WTC11 (cell line): Measurements from ENCODE around the gene ATP13A5.

Source experiments
- CREB1 ChIP-seq: sonication (generic); formaldehyde crosslinking; IDR thresholded peaks from 2 replicates; pipeline ENCODE4 v1.8.0; 2023; ENCODE audit warnings: mild to moderate bottlenecking, missing genetic modification reagents
- TEAD4 ChIP-seq: sonication (generic); formaldehyde crosslinking; IDR thresholded peaks from 2 replicates; pipeline ENCODE4 v1.8.0; 2022; ENCODE audit warnings: mild to moderate bottlenecking, missing genetic modification reagents
- TF ChIP-seq, protein P1 (sequence below): fragments of 200-600 bp; IDR thresholded peaks from 2 replicates; pipeline ENCODE4 v1.8.0; 2022; ENCODE audit warnings: antibody characterized with exemption
- TF ChIP-seq, protein P2 (sequence below): sonication (generic); formaldehyde crosslinking; IDR thresholded peaks from 2 replicates; pipeline ENCODE4 v1.8.0; 2022; ENCODE audit warnings: mild to moderate bottlenecking, missing genetic modification reagents
- TF ChIP-seq, protein P3 (sequence below): sonication (generic); formaldehyde crosslinking; IDR thresholded peaks from 2 replicates; pipeline ENCODE4 v1.8.1; 2022; ENCODE audit warnings: low read depth, mild to moderate bottlenecking, moderate library complexity, missing genetic modification reagents, borderline replicate concordance
- TF ChIP-seq, protein P4 (sequence below): sonication (generic); formaldehyde crosslinking; IDR thresholded peaks from 2 replicates; pipeline ENCODE4 v1.8.1; 2023; ENCODE audit warnings: mild to moderate bottlenecking, missing genetic modification reagents, moderate library complexity
- TF ChIP-seq, protein P5 (sequence below): sonication (generic); formaldehyde crosslinking; IDR thresholded peaks from 2 replicates; pipeline ENCODE4 v1.8.0; 2022; ENCODE audit warnings: mild to moderate bottlenecking, missing genetic modification reagents
- TF ChIP-seq, protein P6 (sequence below): sonication (generic); formaldehyde crosslinking; IDR thresholded peaks from 2 replicates; pipeline ENCODE4 v1.8.1; 2022; ENCODE audit warnings: missing genetic modification reagents, borderline replicate concordance
- TF ChIP-seq, protein P7 (sequence below): sonication (generic); formaldehyde crosslinking; IDR thresholded peaks from 2 replicates; pipeline ENCODE4 v1.8.0; 2022; ENCODE audit warnings: missing genetic modification reagents
- TF ChIP-seq, protein P8 (sequence below): sonication (generic); formaldehyde crosslinking; IDR thresholded peaks from 2 replicates; pipeline ENCODE4 v1.8.1; 2023; ENCODE audit warnings: mild to moderate bottlenecking, moderate library complexity, missing genetic modification reagents
- TF ChIP-seq, protein P9 (sequence below): sonication (generic); formaldehyde crosslinking; IDR thresholded peaks from 2 replicates; pipeline ENCODE4 v1.8.0; 2022; ENCODE audit warnings: mild to moderate bottlenecking, missing genetic modification reagents

DNA sequence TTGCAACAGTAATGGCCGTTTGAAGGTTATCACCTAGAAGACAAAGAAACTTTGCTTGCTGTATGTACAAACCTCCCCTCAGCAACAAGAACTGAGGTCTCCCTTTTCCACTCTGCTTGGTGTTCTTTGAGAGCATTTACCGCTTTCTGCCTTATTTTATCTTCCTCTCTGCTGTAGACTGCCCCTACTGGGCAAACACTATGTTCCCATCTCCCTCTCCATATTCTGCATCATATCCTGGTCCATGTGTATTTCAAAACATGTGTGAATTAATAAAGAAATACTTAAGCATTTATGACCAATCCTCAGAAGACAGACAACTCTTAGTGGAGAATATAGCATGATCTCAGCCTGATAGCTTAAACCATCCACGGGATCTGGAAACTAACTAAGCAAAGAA is 64.4 kb downstream of the ATP13A5 start:
- TF ChIP-seq, protein P1, sequence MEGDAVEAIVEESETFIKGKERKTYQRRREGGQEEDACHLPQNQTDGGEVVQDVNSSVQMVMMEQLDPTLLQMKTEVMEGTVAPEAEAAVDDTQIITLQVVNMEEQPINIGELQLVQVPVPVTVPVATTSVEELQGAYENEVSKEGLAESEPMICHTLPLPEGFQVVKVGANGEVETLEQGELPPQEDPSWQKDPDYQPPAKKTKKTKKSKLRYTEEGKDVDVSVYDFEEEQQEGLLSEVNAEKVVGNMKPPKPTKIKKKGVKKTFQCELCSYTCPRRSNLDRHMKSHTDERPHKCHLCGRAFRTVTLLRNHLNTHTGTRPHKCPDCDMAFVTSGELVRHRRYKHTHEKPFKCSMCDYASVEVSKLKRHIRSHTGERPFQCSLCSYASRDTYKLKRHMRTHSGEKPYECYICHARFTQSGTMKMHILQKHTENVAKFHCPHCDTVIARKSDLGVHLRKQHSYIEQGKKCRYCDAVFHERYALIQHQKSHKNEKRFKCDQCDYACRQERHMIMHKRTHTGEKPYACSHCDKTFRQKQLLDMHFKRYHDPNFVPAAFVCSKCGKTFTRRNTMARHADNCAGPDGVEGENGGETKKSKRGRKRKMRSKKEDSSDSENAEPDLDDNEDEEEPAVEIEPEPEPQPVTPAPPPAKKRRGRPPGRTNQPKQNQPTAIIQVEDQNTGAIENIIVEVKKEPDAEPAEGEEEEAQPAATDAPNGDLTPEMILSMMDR = no peak
- TF ChIP-seq CREB1 (CRISPR knock-in tag) (no peak), TEAD4 (CRISPR knock-in tag) (no peak)
- TF ChIP-seq, protein P2, sequence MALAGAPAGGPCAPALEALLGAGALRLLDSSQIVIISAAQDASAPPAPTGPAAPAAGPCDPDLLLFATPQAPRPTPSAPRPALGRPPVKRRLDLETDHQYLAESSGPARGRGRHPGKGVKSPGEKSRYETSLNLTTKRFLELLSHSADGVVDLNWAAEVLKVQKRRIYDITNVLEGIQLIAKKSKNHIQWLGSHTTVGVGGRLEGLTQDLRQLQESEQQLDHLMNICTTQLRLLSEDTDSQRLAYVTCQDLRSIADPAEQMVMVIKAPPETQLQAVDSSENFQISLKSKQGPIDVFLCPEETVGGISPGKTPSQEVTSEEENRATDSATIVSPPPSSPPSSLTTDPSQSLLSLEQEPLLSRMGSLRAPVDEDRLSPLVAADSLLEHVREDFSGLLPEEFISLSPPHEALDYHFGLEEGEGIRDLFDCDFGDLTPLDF (CRISPR knock-in tag) = no peak
- TF ChIP-seq, protein P3, sequence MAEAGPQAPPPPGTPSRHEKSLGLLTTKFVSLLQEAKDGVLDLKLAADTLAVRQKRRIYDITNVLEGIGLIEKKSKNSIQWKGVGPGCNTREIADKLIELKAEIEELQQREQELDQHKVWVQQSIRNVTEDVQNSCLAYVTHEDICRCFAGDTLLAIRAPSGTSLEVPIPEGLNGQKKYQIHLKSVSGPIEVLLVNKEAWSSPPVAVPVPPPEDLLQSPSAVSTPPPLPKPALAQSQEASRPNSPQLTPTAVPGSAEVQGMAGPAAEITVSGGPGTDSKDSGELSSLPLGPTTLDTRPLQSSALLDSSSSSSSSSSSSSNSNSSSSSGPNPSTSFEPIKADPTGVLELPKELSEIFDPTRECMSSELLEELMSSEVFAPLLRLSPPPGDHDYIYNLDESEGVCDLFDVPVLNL (CRISPR knock-in tag) = no peak
- TF ChIP-seq, protein P4, sequence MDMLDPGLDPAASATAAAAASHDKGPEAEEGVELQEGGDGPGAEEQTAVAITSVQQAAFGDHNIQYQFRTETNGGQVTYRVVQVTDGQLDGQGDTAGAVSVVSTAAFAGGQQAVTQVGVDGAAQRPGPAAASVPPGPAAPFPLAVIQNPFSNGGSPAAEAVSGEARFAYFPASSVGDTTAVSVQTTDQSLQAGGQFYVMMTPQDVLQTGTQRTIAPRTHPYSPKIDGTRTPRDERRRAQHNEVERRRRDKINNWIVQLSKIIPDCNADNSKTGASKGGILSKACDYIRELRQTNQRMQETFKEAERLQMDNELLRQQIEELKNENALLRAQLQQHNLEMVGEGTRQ (CRISPR knock-in tag) = no peak
- TF ChIP-seq, protein P5, sequence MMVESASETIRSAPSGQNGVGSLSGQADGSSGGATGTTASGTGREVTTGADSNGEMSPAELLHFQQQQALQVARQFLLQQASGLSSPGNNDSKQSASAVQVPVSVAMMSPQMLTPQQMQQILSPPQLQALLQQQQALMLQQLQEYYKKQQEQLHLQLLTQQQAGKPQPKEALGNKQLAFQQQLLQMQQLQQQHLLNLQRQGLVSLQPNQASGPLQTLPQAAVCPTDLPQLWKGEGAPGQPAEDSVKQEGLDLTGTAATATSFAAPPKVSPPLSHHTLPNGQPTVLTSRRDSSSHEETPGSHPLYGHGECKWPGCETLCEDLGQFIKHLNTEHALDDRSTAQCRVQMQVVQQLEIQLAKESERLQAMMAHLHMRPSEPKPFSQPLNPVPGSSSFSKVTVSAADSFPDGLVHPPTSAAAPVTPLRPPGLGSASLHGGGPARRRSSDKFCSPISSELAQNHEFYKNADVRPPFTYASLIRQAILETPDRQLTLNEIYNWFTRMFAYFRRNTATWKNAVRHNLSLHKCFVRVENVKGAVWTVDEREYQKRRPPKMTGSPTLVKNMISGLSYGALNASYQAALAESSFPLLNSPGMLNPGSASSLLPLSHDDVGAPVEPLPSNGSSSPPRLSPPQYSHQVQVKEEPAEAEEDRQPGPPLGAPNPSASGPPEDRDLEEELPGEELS (CRISPR knock-in tag) = no peak
- TF ChIP-seq, protein P6, sequence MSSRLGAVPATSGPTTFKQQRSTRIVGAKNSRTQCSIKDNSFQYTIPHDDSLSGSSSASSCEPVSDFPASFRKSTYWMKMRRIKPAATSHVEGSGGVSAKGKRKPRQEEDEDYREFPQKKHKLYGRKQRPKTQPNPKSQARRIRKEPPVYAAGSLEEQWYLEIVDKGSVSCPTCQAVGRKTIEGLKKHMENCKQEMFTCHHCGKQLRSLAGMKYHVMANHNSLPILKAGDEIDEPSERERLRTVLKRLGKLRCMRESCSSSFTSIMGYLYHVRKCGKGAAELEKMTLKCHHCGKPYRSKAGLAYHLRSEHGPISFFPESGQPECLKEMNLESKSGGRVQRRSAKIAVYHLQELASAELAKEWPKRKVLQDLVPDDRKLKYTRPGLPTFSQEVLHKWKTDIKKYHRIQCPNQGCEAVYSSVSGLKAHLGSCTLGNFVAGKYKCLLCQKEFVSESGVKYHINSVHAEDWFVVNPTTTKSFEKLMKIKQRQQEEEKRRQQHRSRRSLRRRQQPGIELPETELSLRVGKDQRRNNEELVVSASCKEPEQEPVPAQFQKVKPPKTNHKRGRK = no peak
- TF ChIP-seq, protein P7, sequence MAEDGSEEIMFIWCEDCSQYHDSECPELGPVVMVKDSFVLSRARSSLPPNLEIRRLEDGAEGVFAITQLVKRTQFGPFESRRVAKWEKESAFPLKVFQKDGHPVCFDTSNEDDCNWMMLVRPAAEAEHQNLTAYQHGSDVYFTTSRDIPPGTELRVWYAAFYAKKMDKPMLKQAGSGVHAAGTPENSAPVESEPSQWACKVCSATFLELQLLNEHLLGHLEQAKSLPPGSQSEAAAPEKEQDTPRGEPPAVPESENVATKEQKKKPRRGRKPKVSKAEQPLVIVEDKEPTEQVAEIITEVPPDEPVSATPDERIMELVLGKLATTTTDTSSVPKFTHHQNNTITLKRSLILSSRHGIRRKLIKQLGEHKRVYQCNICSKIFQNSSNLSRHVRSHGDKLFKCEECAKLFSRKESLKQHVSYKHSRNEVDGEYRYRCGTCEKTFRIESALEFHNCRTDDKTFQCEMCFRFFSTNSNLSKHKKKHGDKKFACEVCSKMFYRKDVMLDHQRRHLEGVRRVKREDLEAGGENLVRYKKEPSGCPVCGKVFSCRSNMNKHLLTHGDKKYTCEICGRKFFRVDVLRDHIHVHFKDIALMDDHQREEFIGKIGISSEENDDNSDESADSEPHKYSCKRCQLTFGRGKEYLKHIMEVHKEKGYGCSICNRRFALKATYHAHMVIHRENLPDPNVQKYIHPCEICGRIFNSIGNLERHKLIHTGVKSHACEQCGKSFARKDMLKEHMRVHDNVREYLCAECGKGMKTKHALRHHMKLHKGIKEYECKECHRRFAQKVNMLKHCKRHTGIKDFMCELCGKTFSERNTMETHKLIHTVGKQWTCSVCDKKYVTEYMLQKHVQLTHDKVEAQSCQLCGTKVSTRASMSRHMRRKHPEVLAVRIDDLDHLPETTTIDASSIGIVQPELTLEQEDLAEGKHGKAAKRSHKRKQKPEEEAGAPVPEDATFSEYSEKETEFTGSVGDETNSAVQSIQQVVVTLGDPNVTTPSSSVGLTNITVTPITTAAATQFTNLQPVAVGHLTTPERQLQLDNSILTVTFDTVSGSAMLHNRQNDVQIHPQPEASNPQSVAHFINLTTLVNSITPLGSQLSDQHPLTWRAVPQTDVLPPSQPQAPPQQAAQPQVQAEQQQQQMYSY (CRISPR knock-in tag) = no peak
- TF ChIP-seq, protein P8, sequence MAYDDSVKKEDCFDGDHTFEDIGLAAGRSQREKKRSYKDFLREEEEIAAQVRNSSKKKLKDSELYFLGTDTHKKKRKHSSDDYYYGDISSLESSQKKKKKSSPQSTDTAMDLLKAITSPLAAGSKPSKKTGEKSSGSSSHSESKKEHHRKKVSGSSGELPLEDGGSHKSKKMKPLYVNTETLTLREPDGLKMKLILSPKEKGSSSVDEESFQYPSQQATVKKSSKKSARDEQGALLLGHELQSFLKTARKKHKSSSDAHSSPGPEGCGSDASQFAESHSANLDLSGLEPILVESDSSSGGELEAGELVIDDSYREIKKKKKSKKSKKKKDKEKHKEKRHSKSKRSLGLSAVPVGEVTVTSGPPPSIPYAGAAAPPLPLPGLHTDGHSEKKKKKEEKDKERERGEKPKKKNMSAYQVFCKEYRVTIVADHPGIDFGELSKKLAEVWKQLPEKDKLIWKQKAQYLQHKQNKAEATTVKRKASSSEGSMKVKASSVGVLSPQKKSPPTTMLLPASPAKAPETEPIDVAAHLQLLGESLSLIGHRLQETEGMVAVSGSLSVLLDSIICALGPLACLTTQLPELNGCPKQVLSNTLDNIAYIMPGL (CRISPR knock-in tag) = no peak
- TF ChIP-seq, protein P9, sequence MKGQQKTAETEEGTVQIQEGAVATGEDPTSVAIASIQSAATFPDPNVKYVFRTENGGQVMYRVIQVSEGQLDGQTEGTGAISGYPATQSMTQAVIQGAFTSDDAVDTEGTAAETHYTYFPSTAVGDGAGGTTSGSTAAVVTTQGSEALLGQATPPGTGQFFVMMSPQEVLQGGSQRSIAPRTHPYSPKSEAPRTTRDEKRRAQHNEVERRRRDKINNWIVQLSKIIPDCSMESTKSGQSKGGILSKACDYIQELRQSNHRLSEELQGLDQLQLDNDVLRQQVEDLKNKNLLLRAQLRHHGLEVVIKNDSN (CRISPR knock-in tag) = no peak
